Ovary (tissue), 3 donors: ENCODE measurements around the gene BMPR2.

Experiments
- EP300 ChIP-seq: sonication (generic); formaldehyde crosslinking; IDR thresholded peaks from one replicate; pipeline ENCODE4 v1.6.1; 2017; ENCODE audit warnings: antibody characterized with exemption
- POLR2A ChIP-seq: fragments of 450-650 bp; IDR thresholded peaks from one replicate; pipeline ENCODE4 v1.6.1; 2017; ENCODE audit warnings: antibody characterized with exemption, mild to moderate bottlenecking, moderate library complexity
- TF ChIP-seq, protein P1 (sequence below), 3 donors: fragments of 450-650 bp in 2 of 3; fragments of 200-600 bp in 1 of 3; IDR thresholded peaks; one replicate each; pipeline versions ENCODE4 v1.5.1 to v1.8.0; 2016 to 2022; ENCODE audit warnings: antibody characterized with exemption in 3 of 3, mild to moderate bottlenecking in 1 of 3
- donor health status: DM: no; HTN: no; CAD: no.

DNA sequence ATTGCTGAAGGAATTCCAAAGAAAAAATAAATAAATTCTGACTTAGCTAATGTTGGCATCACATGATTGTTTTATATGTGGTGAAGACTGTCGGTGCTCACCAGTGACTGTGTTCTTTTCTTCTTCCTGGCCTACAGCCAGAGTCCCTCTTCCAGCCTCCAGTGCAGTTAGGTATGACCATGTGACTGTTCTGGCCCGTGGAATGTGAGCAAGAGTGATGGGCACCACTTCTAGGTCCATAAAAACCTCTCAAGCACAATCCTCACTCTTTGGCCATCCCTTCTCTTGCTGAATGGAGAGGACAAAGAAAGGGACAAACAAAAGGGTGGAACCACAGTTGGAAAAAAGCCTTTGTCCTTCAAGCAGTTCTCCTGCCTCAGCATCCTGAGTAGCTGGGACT is 39.0 kb upstream of the BMPR2 start:
- TF ChIP-seq, protein P1, sequence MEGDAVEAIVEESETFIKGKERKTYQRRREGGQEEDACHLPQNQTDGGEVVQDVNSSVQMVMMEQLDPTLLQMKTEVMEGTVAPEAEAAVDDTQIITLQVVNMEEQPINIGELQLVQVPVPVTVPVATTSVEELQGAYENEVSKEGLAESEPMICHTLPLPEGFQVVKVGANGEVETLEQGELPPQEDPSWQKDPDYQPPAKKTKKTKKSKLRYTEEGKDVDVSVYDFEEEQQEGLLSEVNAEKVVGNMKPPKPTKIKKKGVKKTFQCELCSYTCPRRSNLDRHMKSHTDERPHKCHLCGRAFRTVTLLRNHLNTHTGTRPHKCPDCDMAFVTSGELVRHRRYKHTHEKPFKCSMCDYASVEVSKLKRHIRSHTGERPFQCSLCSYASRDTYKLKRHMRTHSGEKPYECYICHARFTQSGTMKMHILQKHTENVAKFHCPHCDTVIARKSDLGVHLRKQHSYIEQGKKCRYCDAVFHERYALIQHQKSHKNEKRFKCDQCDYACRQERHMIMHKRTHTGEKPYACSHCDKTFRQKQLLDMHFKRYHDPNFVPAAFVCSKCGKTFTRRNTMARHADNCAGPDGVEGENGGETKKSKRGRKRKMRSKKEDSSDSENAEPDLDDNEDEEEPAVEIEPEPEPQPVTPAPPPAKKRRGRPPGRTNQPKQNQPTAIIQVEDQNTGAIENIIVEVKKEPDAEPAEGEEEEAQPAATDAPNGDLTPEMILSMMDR (IDR thresholded peaks at IDR 0.05): no peak
- TF ChIP-seq POLR2A (no peak), EP300 (no peak)
